Chondrocyte (in vitro differentiated cells): ENCODE measurements around the gene MDFIC2. TPM values are rescaled to one million over a fixed set of nuclear protein-coding genes. Genes with fewer than 3 reads are reported as not detected.
"Not testable (repeated sequence)": the region's sequence is repeated elsewhere in the genome, so short reads cannot be mapped to it uniquely, and the experiment has no call there.

Experiments used
- DNase-seq: peaks from one replicate; pipeline ENCODE4 v3.0.0; 2021; ENCODE audit warnings: mixed read lengths, low spot score
- H3K27ac Mint-ChIP-seq: one replicate; pipeline ENCODE4 v1.8.0; 2021; ENCODE audit warnings: mild to moderate bottlenecking, moderate library complexity, mixed read lengths; ENCODE audit not compliant: unreplicated experiment
- H3K27me3 Mint-ChIP-seq: 2 replicates; pipeline ENCODE4 v1.8.0; 2021; ENCODE audit warnings: low read depth, mixed read lengths
- H3K36me3 Mint-ChIP-seq: 2 replicates; pipeline ENCODE4 v1.8.0; 2021; ENCODE audit warnings: low read depth, mixed read lengths
- H3K4me1 Mint-ChIP-seq: 2 replicates; pipeline ENCODE4 v1.8.0; 2021; ENCODE audit warnings: low read depth, mild to moderate bottlenecking, mixed read lengths
- H3K4me3 Mint-ChIP-seq: one replicate; pipeline ENCODE4 v1.8.0; 2021; ENCODE audit warnings: mild to moderate bottlenecking, moderate library complexity, mixed read lengths; ENCODE audit not compliant: unreplicated experiment
- H3K9me3 Mint-ChIP-seq: 2 replicates; pipeline ENCODE4 v1.8.0; 2021; ENCODE audit warnings: low read depth, mixed read lengths
- total RNA-seq: library from RNA; stranded (reverse); gene quantifications from 3 replicates; pipeline ENCODE4 v1.2.1, GENCODE V29; 2021
- TF ChIP-seq, protein P1 (sequence below): fragments of 200-600 bp; sonication (generic); IDR thresholded peaks from 2 replicates; pipeline ENCODE4 v1.5.0; 2021; ENCODE audit warnings: antibody characterized with exemption, mild to moderate bottlenecking, moderate library complexity

Gene MDFIC2
- total RNA-seq, 1 donor from 2014 or later: not detected

DNA sequence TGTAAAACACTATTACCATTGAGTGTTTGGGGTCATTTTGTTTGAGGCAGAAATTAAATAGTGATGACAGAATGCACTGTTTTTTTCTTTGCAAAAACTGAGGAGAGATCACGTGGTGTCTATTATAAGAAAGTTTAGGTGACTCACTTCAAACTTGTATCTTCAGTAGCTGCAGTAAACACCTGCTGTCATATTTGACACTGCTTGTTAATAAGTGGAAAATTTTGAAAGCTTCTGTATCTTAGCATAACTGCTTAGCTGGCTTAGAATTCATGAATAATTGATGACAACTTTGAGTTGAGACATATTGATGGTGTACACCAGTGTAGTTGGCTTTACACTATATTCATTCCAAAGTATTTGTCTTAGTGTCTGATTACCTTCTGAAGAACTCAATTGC lies 29.7 kb upstream of the MDFIC2 start:
- Mint-ChIP-seq H3K27me3 (peaks cover 19% of the 10 kb centered on the region), H3K36me3 (peaks cover 2% of the 10 kb centered on the region), H3K9me3 (peaks cover 6% of the 10 kb centered on the region), H3K4me3 (no peak overlapping the region), H3K4me1 (no peaks in the 10 kb centered on the region), H3K27ac (no peak overlapping the region)
- TF ChIP-seq, protein P1, sequence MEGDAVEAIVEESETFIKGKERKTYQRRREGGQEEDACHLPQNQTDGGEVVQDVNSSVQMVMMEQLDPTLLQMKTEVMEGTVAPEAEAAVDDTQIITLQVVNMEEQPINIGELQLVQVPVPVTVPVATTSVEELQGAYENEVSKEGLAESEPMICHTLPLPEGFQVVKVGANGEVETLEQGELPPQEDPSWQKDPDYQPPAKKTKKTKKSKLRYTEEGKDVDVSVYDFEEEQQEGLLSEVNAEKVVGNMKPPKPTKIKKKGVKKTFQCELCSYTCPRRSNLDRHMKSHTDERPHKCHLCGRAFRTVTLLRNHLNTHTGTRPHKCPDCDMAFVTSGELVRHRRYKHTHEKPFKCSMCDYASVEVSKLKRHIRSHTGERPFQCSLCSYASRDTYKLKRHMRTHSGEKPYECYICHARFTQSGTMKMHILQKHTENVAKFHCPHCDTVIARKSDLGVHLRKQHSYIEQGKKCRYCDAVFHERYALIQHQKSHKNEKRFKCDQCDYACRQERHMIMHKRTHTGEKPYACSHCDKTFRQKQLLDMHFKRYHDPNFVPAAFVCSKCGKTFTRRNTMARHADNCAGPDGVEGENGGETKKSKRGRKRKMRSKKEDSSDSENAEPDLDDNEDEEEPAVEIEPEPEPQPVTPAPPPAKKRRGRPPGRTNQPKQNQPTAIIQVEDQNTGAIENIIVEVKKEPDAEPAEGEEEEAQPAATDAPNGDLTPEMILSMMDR: no peak
- DNase-seq: no peak

DNA sequence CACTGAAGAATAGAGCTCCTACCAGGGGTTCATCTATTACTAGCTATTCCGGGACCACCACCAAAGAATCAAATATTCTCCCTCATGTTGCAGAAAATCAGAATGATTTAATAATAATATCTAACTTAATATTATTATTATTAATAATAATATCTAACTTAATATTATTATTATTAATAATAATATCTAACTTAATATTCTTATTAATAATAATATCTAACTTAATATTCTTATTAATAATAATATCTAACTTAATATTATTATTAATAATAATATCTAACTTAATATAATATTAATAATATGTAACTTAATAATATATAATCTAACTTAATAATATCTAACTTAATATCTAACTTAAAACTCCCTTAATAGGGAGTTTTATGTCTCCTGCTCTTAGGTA lies 24.4 kb upstream of the MDFIC2 start:
- H3K36me3 Mint-ChIP-seq, H3K27ac Mint-ChIP-seq, DNase-seq, H3K4me3 Mint-ChIP-seq, H3K9me3 Mint-ChIP-seq, H3K4me1 Mint-ChIP-seq: not testable (repeated sequence)
- peaks cover 16% of the 10 kb centered on the region for H3K27me3 Mint-ChIP-seq

DNA sequence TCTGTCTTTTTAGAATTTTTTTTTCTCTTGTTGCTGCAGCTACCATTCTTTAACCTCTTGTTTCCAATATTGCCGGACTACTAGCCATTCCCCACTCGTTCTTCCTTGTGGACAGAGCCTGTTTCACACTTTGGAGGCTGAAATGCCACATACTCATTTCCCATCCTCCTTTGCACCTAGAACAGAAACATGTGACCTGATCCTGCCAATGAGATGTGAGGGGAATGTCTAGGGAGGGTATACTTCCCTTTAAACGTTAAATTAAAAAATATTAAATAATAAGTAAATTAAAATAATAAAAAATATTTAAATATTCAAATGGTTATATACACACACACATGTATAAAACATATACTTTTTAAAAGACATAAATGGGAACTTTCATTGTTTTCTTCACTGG lies 20.6 kb upstream of the MDFIC2 start:
- H3K4me3 Mint-ChIP-seq: no peak overlapping the region
- H3K9me3 Mint-ChIP-seq: peaks cover under 1% of the 10 kb centered on the region
- no peaks in the 10 kb centered on the region for H3K4me1 Mint-ChIP-seq
- H3K27ac Mint-ChIP-seq: no peak overlapping the region
- DNase-seq: no peak
- peaks cover 32% of the 10 kb centered on the region for H3K27me3 Mint-ChIP-seq
- TF ChIP-seq, protein P1: no peak
- peaks cover 3% of the 10 kb centered on the region for H3K36me3 Mint-ChIP-seq

DNA sequence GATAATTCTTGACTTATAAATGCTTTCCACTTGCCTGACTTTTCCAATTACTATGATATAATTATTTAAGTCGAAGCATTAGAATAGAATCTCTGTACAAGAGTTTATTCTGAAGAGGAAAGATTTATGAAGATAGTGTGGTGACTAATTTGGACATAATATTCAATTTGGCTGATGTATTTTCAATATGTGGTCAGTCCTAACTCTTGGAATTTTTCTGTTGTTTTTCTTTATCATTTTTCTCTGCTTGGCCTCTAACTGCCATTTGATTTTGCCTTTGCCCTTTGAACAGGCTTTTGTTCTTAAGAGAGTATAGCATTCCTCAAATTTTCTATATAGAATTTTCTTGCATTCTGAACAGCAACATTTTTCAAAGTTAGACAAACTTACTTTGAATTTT lies 2.6 kb upstream of the MDFIC2 start:
- no peak overlapping the region for H3K27ac Mint-ChIP-seq
- DNase-seq: no peak
- H3K36me3 Mint-ChIP-seq: peaks cover 4% of the 10 kb centered on the region
- peaks cover 21% of the 10 kb centered on the region for H3K9me3 Mint-ChIP-seq
- peaks cover 2% of the 10 kb centered on the region for H3K27me3 Mint-ChIP-seq
- peaks cover 7% of the 10 kb centered on the region for H3K4me1 Mint-ChIP-seq
- H3K4me3 Mint-ChIP-seq: no peak overlapping the region
- TF ChIP-seq, protein P1: no peak

DNA sequence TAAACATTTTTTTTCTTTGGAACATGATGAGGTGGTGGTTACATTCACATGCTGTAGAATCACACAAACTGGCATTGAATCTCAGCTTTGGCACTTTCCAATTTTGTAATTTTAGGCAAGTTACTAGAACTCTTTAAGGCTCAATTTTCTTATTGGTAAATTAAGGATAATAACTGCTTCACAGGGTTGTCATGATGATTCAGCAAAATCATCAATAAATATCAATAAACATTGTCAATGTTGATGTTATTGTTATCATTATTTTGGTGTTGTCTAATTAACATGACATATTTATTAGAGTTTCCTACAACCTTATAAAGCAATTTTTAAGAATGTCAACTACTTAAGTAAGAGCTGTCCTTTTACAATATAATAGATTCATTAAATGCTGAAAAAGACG lies 1.6 kb downstream of the MDFIC2 start:
- Mint-ChIP-seq H3K4me1 (peaks cover 10% of the 10 kb centered on the region), H3K4me3 (no peak overlapping the region), H3K36me3 (no peaks in the 10 kb centered on the region), H3K27ac (no peak overlapping the region), H3K27me3 (no peaks in the 10 kb centered on the region), H3K9me3 (no peaks in the 10 kb centered on the region)
- DNase-seq: no peak
- TF ChIP-seq, protein P1: no peak

DNA sequence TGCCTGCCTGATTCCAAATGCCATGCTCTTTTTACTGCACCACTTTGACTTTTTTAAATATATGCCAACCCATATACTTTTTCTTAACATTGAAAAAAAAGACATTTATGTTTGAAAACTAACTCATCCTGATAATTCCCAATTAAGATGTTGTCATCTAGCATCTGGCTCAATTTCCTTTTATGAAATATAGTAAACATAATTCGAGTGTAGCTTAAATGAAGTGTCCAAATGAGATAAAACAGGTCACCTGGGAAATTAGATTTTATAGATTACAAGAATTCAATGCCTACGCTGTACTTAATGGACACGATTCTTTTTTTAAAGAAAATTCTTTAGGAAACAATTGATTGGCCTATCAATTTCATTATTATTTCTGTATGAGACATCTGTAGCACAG lies 2.8 kb downstream of the MDFIC2 start:
- no peaks in the 10 kb centered on the region for H3K27me3 Mint-ChIP-seq
- H3K4me1 Mint-ChIP-seq: peaks cover 3% of the 10 kb centered on the region
- no peak overlapping the region for H3K27ac Mint-ChIP-seq
- DNase-seq: no peak
- no peaks in the 10 kb centered on the region for H3K9me3 Mint-ChIP-seq
- TF ChIP-seq, protein P1: no peak
- peaks cover 1% of the 10 kb centered on the region for H3K36me3 Mint-ChIP-seq
- no peak overlapping the region for H3K4me3 Mint-ChIP-seq
